GM19193 (cell line): ENCODE results near the gene PPP1CA.

Experiments used
- POLR2A ChIP-seq: IDR thresholded peaks from 4 replicates; pipeline ENCODE4 v1.6.1; 2011; ENCODE audit not compliant: insufficient read depth, insufficient read length; ENCODE audit errors: extremely low read depth

Gene PPP1CA

DNA sequence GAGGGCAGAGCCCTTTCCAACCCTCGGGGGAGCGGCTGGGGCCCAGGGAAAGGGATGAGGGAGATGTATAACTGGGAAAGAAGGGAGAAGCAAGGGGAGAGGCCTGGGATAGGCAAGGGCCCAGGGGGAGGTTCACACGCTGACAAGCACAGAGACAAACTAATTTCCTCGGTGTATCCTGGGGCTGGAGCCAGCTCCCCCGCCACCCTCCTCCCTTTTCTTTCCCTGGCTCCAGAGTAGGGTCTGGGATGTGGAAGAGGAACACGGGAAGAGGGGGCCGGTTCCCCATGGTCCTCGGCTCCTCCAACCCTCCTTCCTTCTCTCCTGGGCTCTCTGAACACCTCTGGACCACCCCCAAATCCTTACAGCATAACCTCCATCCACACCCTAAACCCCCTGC lies 35.1 kb downstream of the PPP1CA start:
- TF ChIP-seq POLR2A, result no peak

DNA sequence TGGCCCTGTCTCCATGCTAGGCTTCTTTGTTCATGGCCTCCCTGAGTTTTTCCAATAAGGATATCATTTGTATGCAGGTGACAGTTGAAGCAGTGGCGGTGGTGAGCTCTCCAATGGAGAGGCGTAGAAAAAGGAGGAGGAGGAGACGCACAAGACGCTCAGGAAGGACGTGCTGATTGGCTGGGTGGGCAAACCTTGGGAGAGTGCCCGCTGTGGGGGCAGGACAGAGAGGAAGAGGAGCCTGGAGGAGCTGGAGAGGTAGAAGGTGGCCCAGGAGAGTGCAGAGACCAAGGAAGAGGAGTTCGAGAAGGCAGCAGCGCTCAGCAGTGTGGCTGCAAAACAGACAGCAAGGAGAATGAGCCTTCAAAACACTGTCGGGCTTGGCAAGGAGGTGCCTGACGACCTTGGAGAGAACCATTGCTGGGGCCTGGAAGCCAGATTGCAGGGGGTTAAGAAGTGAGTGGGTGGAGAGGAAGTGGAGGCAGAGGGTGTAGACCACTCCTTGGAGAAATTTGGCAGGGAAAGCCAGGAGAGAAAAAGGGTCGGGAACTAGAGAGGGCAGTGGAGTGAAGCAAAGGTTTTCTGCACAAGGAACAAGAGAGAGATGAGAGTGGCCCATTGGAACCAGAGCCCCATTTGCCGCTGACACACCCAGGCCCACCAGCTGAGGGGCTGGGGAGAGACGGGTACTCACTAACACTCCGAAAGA lies 35.8 kb downstream of the PPP1CA start:
- TF ChIP-seq POLR2A, result no peak

DNA sequence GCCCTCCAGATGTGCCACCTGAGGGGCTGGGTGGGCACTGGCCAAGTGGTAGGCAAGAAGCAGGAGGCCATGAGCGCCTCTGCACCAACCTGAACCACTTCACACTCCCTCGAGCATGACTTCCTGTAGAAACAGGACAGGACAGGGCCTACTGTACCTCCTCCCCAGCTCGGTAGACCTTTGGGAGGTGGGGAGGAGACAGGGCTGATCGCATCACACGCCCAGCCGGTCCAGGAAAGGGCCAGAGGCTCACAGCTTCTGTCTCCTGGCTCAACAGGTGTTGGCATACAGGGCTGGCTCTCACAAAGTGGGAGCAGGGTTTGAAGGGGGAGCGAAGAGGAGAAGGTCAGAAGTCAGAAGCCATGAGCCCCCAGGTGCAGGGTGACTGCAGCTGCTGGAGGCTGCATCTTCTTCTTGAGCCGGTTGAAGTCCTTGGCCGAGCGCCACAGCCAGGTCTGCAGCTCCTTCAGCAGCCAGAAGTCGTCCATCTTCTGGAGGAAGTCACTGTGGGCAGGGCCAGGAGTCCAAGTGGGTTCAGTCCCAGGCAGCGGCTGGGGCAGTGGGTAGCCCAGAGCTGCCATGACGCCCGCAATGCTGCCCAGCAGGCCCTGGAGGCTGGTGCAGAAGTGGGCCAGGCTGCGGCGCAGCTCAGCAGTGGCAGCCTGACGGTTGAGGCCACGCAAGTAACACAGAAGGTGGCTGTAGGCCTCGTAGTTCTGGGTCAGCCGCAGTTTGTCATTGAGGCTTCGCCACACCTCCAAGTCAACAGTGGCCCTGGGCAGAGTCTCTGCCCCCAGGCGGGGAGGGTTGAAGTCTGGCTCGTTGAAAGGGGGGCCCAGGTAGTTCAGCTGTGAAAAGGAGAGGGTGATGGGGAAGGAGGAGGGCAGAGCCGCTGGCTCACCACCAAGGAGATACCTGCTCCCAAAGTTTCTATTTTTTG lies 36.6 kb downstream of the PPP1CA start:
- TF ChIP-seq POLR2A, result no peak

DNA sequence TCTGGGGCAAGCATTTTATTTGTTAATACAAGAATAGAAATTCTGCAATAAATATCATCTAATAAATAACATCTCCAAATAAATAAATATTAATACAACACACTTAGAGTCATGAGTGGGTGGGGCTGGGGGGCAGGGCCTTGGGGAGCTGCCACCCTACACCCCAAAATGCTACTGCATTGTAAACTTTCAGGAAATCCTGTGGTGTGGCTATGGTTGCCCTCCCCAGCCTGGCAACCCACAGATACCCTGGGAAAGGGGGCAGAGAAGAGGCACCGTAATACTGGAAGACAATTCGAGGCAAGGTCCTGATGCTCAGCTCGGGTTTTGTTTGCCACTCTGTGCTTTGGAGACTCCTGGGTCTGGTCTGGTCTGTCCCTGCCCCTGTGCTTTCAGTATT lies 37.5 kb downstream of the PPP1CA start:
- TF ChIP-seq POLR2A, result no peak

DNA sequence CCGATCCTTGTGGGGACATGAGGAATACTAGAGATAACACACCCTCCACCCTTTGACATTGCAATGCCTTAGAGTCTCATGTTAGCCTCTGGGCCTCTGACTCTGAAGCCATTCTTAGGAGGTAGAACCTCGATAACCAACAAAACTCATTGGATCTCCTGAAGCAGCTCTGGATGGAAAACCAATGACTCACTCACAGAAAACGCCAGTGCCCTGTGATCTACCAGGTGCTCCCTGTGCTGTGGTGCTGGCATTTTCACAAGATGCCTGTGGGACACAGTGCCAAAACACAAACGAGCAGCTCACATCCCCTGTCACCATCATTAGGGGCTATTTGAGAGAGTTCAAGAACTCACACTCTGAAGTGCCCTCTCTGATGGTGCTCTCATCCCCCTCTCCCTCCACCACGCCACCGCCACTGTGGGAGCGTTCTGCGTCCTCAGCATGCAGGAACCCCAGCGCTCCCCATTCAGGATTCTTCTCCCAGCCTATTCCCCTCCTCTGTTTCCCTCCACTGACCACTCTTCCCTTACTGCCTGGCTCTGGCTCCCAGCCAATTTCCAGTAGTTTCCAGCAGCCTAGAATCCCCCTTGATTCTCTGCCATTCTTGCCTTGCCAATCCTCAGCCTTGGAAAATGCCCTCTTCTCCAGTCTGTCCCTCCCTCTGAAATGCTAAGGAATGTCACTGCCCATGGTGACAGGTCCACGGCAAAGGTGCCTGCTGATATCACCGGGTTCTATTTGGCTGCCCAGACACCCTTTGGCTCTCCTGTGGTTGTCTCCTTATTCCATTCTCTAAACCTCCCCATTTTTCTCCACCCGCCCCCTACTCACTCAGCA lies 43.6 kb downstream of the PPP1CA start:
- no peak for TF ChIP-seq POLR2A

DNA sequence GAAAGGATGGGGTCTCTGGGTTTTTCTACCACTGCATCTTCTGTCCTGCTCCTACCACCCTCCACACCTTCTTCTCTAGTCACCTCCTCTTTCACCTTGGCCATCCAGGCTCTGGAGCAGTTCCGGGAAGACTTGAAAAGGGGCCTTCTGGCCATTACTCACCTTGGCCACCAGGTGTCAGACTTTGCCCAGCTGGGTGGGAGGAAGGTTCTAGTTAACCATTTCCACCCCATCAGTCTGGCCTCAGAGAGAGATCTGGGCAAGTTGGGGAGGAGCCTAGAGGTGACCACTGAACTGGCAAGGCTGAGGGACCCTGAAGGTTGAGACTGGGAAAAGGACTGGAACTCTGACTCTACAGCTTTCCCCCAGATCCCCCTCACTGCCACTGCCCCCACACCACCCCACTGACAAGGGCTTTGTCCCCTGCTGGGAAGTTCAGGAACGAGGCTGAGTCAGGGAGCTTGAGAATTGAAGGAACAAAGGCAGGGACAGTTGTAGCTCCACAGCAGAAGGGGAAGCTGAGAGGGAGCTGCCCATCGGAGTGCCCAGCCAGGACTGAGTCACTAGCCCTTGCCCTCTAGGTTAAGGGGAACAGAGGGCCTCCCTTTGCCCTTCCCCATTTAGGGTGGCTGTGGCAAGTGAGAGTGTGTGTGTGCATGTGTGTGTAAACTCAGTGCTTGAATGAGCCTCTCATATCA lies 44.6 kb downstream of the PPP1CA start:
- no peak for TF ChIP-seq POLR2A

DNA sequence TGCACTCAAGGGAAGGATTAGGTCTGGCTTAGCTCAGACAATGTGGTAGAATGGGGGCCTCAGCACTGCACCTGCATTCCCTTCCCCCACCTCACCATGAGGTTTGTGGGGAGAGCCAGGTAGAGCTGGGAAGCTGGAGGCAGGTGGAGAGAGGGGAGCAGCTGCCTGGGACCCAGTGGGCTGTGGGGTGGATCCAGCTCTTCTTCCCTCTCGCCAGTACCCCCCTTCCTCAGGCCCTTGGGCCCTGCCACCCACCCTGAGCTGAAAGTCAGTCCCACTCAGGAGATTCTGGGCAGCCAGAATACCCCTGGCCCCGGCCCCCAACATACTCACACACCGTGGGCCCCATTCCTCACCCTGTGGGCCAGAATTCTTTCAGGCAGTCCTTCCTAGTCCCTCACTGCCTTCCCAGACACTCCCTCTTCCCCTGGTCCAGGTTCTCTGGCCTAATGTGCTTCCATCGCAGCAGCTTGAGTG lies 45.2 kb downstream of the PPP1CA start:
- no peak for TF ChIP-seq POLR2A

DNA sequence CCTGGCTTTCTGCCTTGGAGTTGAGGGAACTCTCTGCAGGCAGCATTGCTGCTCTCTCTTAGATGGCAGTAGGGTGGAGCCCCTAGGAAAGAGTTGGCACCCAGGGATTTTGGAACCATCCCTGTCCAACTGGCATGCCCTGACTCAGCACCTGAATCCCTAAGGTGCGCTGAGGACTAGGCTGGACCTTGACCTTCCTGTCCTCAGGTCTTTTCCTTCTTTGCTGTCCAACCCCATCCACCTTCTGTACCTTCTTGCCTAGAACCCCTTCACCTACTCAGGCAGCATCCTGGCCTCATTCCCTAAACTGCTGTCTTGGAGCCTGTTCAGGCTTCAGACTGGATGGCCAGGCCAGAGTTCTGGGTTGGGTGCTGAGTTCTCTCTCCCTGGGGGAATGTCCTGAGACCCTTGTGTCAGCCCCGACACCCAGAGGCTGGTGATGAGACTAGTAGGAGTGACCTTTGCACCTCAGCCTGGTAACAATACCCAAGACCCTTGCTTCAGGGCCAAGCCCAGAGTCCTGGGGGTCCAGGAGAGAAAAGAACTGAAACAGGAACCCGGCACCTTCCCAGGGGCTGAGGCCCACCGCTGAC lies 45.8 kb downstream of the PPP1CA start:
- no peak for TF ChIP-seq POLR2A

DNA sequence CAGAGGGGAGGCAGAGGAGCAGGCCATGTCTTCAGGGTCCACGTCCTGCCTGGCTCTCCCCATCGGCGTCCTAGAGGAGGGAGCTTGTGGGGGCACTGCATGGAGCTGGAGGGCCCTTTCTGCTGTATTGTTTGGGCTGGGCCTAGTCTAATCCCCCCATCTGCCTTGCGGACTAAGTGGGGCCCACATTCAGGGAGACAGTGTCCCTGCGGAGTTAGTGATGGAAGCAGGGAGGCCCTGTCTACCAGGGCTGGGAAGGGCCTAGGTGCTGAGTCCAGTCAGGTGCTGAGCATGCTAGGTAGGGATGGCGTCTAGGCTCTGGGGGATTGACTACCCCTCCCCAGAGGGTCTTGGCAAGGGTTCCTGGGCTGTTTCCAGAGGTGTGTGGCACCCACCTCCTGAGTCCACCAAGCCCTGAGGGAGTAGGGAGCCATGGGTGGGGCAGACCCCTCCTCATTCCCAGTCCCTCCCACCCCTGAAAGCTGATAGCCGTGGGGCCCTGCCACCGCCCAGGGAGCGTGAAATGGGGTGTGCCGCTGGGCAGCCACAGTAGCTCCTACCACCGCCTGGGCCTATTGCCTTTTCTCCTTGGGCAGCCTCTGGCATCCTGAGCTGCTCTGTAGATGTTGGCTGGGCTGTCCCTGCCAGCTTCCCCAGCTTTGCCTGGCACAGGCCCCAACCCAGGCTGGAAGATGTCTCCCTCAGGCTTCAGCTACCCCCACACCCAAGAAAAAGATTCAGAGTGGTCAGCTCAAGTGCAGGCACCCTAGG lies 46.5 kb downstream of the PPP1CA start:
- TF ChIP-seq POLR2A, result no peak

DNA sequence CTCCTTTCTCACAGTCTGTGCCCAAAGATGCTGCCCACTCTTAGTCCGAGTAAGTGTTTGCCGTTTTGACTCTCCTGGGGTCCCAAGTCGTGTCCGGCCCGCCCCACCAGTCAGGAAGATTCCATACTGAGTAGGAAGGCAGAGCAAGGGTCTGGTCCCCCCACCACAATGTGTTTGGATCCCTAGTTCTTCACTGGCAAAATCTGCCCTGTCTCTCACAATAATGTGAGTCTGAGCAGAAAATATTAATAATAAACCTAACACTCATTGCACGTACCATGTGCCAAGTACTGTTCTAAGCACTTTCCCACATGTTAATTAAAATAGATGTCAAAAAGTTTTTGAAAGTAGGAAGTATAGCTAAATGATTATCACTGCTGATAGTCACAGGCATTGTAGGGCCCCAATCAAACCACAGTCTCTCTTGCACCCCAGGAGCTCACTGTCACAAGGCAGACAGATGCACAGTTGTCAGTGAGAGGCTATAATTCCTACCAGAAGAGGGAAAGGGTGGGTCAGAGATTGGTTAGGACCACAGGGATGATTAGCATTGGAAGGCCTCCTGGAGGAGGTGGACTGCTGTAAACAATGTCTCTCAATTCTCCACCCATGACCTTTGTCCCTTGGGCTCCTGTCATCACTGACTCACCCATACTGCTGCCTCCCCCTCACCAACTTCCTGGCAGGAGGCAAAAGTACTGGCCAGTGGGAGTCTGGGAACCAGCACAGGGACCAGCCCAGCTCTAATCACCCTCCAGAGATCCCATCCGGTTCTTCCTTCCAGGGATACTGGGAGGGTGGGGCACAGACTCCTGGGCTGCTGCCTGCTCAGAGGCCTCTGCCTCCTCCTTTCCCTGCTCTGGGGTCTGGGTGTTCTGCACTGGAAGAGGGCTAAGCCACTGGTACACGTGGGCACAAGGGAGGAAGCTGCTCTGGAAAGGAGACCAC lies 47.3 kb downstream of the PPP1CA start:
- TF ChIP-seq POLR2A, result no peak

DNA sequence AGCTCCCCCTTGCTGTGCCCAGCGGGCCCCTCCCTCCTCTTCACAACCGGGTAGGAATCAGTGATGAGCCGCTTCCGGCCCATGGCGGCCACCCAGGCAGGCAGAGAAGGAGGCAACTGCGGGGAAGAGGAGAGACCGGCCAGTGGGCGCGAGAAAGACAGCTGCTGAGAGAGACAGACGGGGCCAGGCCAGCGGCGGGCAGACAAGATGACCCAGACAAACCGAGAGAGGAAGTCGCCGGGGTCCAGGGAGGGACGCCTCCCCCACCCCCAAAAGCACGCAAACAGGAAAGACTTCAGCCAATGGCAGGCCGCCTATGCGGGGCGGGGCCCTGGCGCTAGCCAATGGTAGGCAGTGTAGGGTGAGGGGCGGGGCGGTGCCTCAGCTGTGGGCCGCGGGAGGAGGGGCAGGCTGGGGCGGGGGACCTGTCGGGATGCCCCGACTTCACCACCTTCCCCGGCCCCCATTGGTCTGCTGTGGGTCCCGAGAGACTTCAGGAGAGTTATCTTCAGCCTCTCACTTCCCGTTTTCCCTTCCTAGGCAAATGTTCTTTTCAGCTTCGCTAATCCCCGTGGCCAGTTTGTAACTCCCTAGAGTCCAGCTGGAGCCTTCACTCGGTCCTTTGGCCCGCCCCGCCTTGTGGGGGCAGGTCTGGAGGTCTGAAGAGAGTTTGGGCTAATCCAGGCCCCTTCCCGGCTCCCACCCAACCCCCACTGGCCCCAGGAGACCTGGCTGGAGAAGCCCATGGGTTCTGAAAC lies 48.2 kb downstream of the PPP1CA start, which contains the start of gene POLD4:
Gene POLD4 (minus strand): TSS at position 230 of the 758 bp plus-strand sequence. CDS start 147 bp downstream, at position 83.
- TF ChIP-seq POLR2A, result peak; percentile 88
